ENCODE data around the gene SEPTIN10. TPM values are rescaled to one million over a fixed set of nuclear protein-coding genes. Genes with fewer than 3 reads are reported as not detected.

SEPTIN10 gene
- total RNA-seq, 1 donor from 2014 or later = 160 TPM

DNA sequence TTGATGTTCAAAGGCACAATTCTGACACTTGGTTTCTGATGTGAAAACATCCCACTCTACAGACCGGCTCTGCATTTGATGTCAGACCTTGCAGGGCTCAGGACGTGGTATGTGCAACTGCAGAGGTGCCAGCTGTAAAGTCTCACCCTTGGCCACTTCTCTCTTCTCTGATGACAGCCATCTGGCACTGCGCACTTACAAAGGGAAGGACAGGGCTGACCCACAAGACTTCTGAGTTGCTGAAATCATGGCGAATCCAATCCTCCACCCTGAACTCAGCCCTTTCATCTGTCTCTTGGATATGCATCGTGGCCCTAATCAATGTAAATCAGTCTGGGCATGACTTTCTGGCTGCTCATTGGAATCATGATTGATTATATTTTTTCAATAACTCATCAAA, 82.5 kb downstream of the SEPTIN10 start:
- no peak overlapping the region for H3K4me3 ChIP-seq
- no peak overlapping the region for H3K9ac ChIP-seq
- no peaks in the 10 kb centered on the region for H3K9me3 ChIP-seq (ENCODE audit: low read depth)
- H3K4me1 ChIP-seq = peaks cover under 1% of the 10 kb centered on the region
- Mint-ChIP-seq H3K36me3 (peaks cover 1% of the 10 kb centered on the region), H3K4me3 (no peak overlapping the region), H3K27ac (no peak overlapping the region), H3K9me3 (peaks cover 8% of the 10 kb centered on the region), H3K27me3 (ENCODE audit: insufficient read depth, low read depth) (peaks cover 5% of the 10 kb centered on the region), H3K4me1 (peaks cover 20% of the 10 kb centered on the region)
- no peaks in the 10 kb centered on the region for H3K79me2 ChIP-seq (ENCODE audit: low read depth)
- H3F3A ChIP-seq (ENCODE audit: low read depth) = no peaks in the 10 kb centered on the region
- no peak overlapping the region for H3K27ac ChIP-seq
- H4K20me1 ChIP-seq (ENCODE audit: low read depth) = no peaks in the 10 kb centered on the region
- no peak for TF ChIP-seq EZH2phosphoT487 (IDR thresholded peaks at IDR 0.05)
- TF ChIP-seq EZH2 (IDR thresholded peaks at IDR 0.05) = no peak
- no peak for TF ChIP-seq CTCF (IDR thresholded peaks at IDR 0.05)
- no peak for DNase-seq (ENCODE audit: low spot score)
- no peaks in the 10 kb centered on the region for H3K27me3 ChIP-seq
- H2AFZ ChIP-seq (replicated peaks) = no peak overlapping the region
- no peaks in the 10 kb centered on the region for H3K36me3 ChIP-seq
- no peak overlapping the region for H3K4me2 ChIP-seq

- no peak for DNase-seq (ENCODE audit: low spot score)
- Histone ChIP-seq H3K4me2 (no peak overlapping the region), H3K4me1 (peaks cover 6% of the 10 kb centered on the region), H3K27ac (no peak overlapping the region), H3K27me3 (no peaks in the 10 kb centered on the region), H4K20me1 (ENCODE audit: low read depth) (no peaks in the 10 kb centered on the region), H3F3A (ENCODE audit: low read depth) (no peaks in the 10 kb centered on the region), H2AFZ (replicated peaks) (no peak overlapping the region), H3K9ac (no peak overlapping the region), H3K36me3 (no peaks in the 10 kb centered on the region), H3K79me2 (ENCODE audit: low read depth) (no peaks in the 10 kb centered on the region), H3K4me3 (no peak overlapping the region), H3K9me3 (ENCODE audit: low read depth) (no peaks in the 10 kb centered on the region)
- H3K9me3 Mint-ChIP-seq = peaks cover 5% of the 10 kb centered on the region
- H3K4me3 Mint-ChIP-seq = no peak overlapping the region
- peaks cover 1% of the 10 kb centered on the region for H3K36me3 Mint-ChIP-seq
- H3K4me1 Mint-ChIP-seq = peaks cover 20% of the 10 kb centered on the region
- H3K27me3 Mint-ChIP-seq (ENCODE audit: insufficient read depth, low read depth) = peaks cover 5% of the 10 kb centered on the region
- H3K27ac Mint-ChIP-seq = peak overlapping the region; percentile 60
- no peak for TF ChIP-seq EZH2 (IDR thresholded peaks at IDR 0.05)
- TF ChIP-seq CTCF (IDR thresholded peaks at IDR 0.05) = no peak
- TF ChIP-seq EZH2phosphoT487 (IDR thresholded peaks at IDR 0.05) = no peak
Measured at GRCh38 chr2:109530712-109531111, 83.1 kb downstream of the SEPTIN10 start.

DNA sequence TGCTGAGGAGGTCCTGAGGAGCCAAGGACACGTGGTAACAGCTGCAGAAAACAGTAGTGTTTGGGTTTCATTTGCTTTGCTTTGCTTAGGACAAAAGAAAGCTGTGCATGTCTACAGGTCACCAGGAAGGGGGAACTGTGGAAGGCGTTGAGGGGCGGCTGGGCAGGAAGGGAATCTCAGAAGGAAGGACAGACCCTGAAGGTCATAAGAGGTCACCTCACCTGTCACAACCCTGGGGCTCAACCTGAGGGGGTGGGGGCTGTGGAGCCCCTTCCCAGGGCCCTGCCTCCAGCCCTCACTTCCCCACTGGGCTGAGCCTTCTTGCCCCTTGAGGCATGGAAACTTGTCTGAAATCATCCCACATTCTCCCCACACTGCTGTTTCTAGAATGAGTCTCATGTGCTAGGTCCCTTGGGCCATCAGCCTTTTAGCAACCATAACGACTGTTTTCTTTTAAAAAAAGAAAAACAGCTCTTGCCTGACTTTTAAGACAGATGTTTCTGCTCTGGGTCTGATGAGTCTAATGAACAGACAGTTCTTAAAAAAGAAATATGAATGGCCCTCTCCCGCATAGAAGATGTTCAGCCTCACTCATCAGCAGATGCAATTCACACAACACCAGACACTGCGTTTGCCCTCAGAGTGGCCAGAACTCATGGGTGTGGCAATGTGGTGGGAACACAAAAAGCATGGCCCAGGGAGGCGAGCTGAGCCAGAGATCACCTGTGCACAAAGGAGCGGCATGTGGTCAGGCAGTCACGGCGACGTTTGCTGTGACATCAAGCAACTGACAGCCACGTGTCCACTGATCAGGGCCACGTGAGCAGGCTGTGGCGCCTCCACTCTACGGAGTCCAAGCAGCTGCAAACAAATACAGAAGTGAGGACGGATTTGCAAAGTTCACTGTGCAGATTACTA, 84.0 kb downstream of the SEPTIN10 start:
- no peaks in the 10 kb centered on the region for H3K36me3 ChIP-seq
- no peaks in the 10 kb centered on the region for H3K9me3 Mint-ChIP-seq
- no peak overlapping the region for H3K27ac ChIP-seq
- H3K27me3 Mint-ChIP-seq (ENCODE audit: insufficient read depth, low read depth) = peaks cover 5% of the 10 kb centered on the region
- H3K27me3 ChIP-seq = no peaks in the 10 kb centered on the region
- DNase-seq (ENCODE audit: low spot score) = no peak
- H3K4me3 Mint-ChIP-seq = no peak overlapping the region
- H3K4me1 Mint-ChIP-seq = peaks cover 18% of the 10 kb centered on the region
- H3K4me3 ChIP-seq = no peak overlapping the region
- H2AFZ ChIP-seq (replicated peaks) = no peak overlapping the region
- H4K20me1 ChIP-seq (ENCODE audit: low read depth) = no peaks in the 10 kb centered on the region
- TF ChIP-seq CTCF (IDR thresholded peaks at IDR 0.05) (no peak), EZH2 (IDR thresholded peaks at IDR 0.05) (no peak), EZH2phosphoT487 (IDR thresholded peaks at IDR 0.05) (no peak)
- no peak overlapping the region for H3K9ac ChIP-seq
- H3K36me3 Mint-ChIP-seq = peaks cover 1% of the 10 kb centered on the region
- H3K27ac Mint-ChIP-seq = peak overlapping the region; percentile 60
- H3K9me3 ChIP-seq (ENCODE audit: low read depth) = no peaks in the 10 kb centered on the region
- H3K4me2 ChIP-seq = no peak overlapping the region
- H3F3A ChIP-seq (ENCODE audit: low read depth) = no peaks in the 10 kb centered on the region
- H3K4me1 ChIP-seq = peaks cover 7% of the 10 kb centered on the region
- H3K79me2 ChIP-seq (ENCODE audit: low read depth) = no peaks in the 10 kb centered on the region

All from neural progenitor cell (in vitro differentiated cells).